ENCODE results near the gene PARVA.

- TF ChIP-seq CTCF (IDR thresholded peaks at IDR 0.05; ENCODE audit: low read depth, low read length, missing input control) (no peak), FOXA1 (IDR thresholded peaks at IDR 0.05) (no peak), MAX (IDR thresholded peaks at IDR 0.05) (no peak), JUND (IDR thresholded peaks at IDR 0.05) (no peak), RAD21 (IDR thresholded peaks at IDR 0.05) (no peak)
Observed at GRCh38 chr11:12363373-12363772, 14.0 kb upstream of the PARVA start.

Measured in liver (tissue), 3 donors.